GM06990 (cell line): Measurements from ENCODE around the gene RSF1.

Source experiments
- DNase-seq: peaks from one replicate; pipeline ENCODE4 v3.0.0-alpha.2; 2011; ENCODE audit not compliant: insufficient read length; ENCODE audit errors: extremely low read depth
- H3K27me3 ChIP-seq: replicated peaks from 2 replicates; pipeline ENCODE4 v1.6.0; 2011; ENCODE audit warnings: low read length; ENCODE audit not compliant: control insufficient read depth, insufficient read depth
- H3K36me3 ChIP-seq: 2 replicates; pipeline ENCODE4 v1.5.1; 2011; ENCODE audit warnings: low read length; ENCODE audit not compliant: control insufficient read depth, insufficient read depth
- H3K4me3 ChIP-seq: replicated peaks from 2 replicates; pipeline ENCODE4 v1.5.1; 2011; ENCODE audit warnings: low read depth, mild to moderate bottlenecking, control low read depth, low read length
- TF ChIP-seq, protein P1 (sequence below): IDR thresholded peaks from 2 replicates; pipeline ENCODE4 v1.5.1; 2011; ENCODE audit warnings: low read length, control low read depth, mild to moderate bottlenecking, inconsistent platforms; ENCODE audit not compliant: insufficient read depth, poor library complexity, severe bottlenecking

The RSF1 gene

DNA sequence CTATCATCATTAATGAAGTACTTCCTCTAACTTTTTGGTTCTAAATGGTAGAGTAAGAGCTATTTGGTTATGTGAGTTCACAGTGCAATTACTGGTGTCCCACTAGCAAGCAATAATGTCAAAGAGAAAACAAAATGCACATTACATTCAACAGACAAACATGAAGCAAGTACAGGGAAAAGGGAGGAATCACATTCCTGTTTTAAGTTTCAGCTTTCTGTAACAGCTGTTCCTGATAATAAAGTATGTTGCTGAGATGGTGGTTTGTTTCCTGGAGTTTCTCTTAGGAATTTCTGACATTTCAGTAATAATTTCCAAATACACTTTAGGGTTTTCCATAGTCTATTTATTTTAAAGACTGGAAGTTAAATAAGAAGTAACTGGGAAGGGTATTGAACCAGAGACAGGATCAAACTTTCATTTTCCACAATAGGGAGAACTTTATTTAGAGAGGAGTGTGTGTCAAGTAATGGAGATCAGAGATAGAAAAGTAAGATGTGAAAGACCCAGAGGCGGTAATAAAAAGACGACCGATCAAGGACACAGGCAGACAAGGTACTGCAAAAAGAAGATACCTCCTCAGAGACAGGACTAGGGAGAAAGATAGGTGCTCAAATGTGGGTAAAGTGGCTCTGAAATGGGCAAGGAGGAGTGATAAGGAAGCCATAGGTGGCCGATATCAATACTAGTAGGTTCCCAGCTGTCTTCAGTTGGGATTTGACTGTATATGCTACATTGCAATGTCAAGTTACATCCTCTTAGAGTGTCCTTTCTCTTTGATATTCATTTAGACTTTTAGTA lies 162.1 kb downstream of the RSF1 start:
- TF ChIP-seq, protein P1, sequence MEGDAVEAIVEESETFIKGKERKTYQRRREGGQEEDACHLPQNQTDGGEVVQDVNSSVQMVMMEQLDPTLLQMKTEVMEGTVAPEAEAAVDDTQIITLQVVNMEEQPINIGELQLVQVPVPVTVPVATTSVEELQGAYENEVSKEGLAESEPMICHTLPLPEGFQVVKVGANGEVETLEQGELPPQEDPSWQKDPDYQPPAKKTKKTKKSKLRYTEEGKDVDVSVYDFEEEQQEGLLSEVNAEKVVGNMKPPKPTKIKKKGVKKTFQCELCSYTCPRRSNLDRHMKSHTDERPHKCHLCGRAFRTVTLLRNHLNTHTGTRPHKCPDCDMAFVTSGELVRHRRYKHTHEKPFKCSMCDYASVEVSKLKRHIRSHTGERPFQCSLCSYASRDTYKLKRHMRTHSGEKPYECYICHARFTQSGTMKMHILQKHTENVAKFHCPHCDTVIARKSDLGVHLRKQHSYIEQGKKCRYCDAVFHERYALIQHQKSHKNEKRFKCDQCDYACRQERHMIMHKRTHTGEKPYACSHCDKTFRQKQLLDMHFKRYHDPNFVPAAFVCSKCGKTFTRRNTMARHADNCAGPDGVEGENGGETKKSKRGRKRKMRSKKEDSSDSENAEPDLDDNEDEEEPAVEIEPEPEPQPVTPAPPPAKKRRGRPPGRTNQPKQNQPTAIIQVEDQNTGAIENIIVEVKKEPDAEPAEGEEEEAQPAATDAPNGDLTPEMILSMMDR = no peak
- DNase-seq = no peak
- H3K27me3 ChIP-seq = no peaks in the 10 kb centered on the region
- H3K36me3 ChIP-seq = no peaks in the 10 kb centered on the region
- H3K4me3 ChIP-seq = no peak overlapping the region

DNA sequence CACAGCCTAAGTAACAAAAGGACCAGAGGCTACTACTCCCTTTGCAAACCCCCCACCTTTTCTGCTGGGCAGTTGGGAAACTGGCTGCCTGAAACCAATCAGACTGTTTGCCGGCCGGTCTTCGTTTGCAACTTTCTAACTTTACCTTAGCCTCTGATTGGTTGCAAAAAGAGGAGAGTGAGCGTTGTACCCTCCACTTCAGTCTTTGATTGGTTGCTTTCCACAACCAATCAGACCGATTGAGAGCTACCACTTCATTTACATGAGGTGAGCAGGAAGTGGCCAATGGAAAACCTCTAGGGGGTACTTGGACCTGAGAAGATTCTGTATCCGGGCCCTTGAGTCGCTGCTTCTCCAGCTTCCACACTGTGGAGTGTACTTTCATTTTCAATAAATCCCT lies 164.2 kb downstream of the RSF1 start:
- no peak overlapping the region for H3K4me3 ChIP-seq
- TF ChIP-seq, protein P1 = no peak
- H3K27me3 ChIP-seq = no peaks in the 10 kb centered on the region
- no peaks in the 10 kb centered on the region for H3K36me3 ChIP-seq
- no peak for DNase-seq

DNA sequence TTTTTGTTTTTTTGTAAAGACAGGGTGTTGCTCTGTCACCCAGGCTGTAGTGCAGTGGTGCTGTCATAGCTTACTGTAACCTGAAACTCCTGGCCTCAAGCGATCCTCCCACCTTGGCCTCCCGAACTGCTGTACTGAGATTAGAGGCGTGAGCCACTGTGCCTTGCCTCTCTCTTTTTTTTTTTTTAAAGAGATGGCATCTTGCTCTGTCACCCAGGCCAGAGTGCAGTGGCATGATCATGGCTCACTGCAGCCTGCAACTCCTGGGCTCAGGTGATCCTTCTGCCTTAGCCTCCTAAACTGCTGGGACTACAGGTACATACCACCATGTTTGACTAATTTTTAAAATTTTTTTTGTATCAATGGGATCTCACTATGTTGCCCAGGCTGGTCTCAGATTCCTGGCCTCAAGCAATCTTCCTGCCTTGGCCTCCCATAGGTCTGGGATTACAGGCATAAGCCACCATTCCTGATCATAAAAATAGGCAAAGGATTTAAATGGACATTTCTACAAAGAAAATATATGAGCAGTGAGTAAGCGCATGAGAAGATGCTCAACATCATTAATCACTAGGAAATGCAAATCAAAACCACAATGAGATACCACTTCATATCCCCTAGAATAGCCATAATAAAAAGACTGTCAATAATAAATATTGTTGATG lies 165.6 kb downstream of the RSF1 start:
- H3K4me3 ChIP-seq = no peak overlapping the region
- TF ChIP-seq, protein P1 = no peak
- H3K36me3 ChIP-seq = no peaks in the 10 kb centered on the region
- H3K27me3 ChIP-seq = no peaks in the 10 kb centered on the region
- DNase-seq = no peak

DNA sequence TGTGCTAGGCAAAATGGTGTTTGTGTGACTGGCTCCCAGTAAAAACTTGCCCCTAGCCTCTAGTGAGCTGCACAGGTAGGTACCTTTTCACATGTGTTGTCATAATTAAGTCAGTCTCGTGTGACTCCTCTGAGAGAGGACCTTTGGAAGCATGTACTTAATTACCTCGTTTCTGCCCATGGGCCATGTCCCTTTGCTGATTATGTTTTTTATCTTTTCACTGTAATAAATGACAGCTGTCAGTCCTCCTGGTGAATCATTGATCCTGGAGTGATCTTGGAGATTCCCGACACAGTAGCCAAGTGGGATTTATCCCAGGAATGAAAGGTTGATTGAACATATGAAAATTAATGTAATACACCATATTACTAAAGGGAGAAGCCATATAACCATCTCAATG lies 170.4 kb downstream of the RSF1 start:
- TF ChIP-seq, protein P1 = no peak
- Histone ChIP-seq H3K4me3 (no peak overlapping the region), H3K36me3 (no peaks in the 10 kb centered on the region), H3K27me3 (no peaks in the 10 kb centered on the region)
- DNase-seq = no peak

DNA sequence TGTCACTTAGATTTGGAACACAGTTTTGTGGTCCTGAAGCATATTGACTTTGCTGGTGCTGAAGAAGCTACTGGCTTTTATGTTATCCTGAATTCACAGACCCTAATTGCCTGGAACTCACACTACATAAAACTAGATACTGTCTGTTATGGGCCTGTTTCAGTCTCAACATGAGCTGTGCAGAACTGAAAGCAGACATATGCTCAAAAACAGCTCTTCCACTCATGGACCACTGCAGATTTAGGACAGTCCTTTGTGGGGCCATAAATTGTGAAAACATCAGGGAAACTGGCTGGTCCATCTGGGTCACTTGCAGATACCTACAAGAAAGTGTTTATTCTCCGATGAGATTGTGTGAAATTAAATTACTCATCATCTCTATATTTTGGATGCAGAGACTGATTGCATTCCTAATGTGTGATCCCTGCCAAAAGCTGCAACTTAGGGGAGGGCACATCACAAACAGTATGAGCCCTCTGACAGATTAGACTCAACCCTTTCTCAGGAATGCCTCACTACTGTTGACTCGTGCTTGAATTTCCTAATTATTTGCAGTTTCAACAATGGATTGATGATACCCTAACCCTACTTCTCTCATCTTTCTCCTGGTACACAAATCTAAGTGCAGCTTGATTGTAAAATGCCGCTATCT lies 172.7 kb downstream of the RSF1 start:
- no peak for DNase-seq
- H3K27me3 ChIP-seq = no peaks in the 10 kb centered on the region
- H3K36me3 ChIP-seq = no peaks in the 10 kb centered on the region
- H3K4me3 ChIP-seq = no peak overlapping the region
- TF ChIP-seq, protein P1 = no peak
